Measurements from ENCODE around the gene CHKB. TPM values are rescaled to one million over a fixed set of nuclear protein-coding genes. Genes with fewer than 3 reads are reported as not detected.
A peak's percentile ranks its signal among the peaks of the same experiment; 100 is the strongest.
"Not testable (repeated sequence)": the region's sequence is repeated elsewhere in the genome, so short reads cannot be mapped to it uniquely, and the experiment has no call there.

CHKB gene
- total RNA-seq, 4 donors from 2014 or later: 13.5 to 75.6 (median 55.2) TPM

GRCh38 chr22:50540381-50540780 is 42.3 kb downstream of the CHKB start:
- DNase-seq: no peak
- Histone ChIP-seq H3K4me3 (no peak overlapping the region), H3K27me3 (no peaks in the 10 kb centered on the region), H3K36me3 (no peaks in the 10 kb centered on the region), H3K9me3 (no peaks in the 10 kb centered on the region), H3K27ac (peak overlapping the region in 1 of 2 donors; percentile 93), H3K4me1 (no peaks in the 10 kb centered on the region)
- TF ChIP-seq CTCF (IDR thresholded peaks at IDR 0.05): no peak
- no peak for TF ChIP-seq POLR2A (IDR thresholded peaks at IDR 0.05)
- intact Hi-C loops (cut with DNase I; ENCODE audit: low total_unique reads): no loop called here

- intact Hi-C loops (cut with DNase I; ENCODE audit: low total_unique reads): no loop called here
- Histone ChIP-seq H3K27ac (no peak overlapping the region), H3K36me3 (no peaks in the 10 kb centered on the region), H3K4me3 (no peak overlapping the region), H3K4me1 (no peaks in the 10 kb centered on the region), H3K9me3 (no peaks in the 10 kb centered on the region), H3K27me3 (peaks cover under 1 to 2% of the 10 kb centered on the region in 2 donors)
- no peak for DNase-seq
- TF ChIP-seq CTCF (IDR thresholded peaks at IDR 0.05) (no peak), POLR2A (IDR thresholded peaks at IDR 0.05) (no peak)
These were observed 44.9 kb downstream of the CHKB start for GRCh38 chr22:50537765-50538164.

GRCh38 chr22:50536226-50536625 is 46.4 kb downstream of the CHKB start:
- Histone ChIP-seq H3K27me3 (peaks cover 4 to 8% of the 10 kb centered on the region in 2 donors), H3K27ac (no peak overlapping the region), H3K4me3 (no peak overlapping the region), H3K36me3 (no peaks in the 10 kb centered on the region), H3K9me3 (no peaks in the 10 kb centered on the region), H3K4me1 (peaks cover 0 to 2% of the 10 kb centered on the region in 2 donors)
- TF ChIP-seq CTCF (IDR thresholded peaks at IDR 0.05): no peak
- TF ChIP-seq POLR2A (IDR thresholded peaks at IDR 0.05): no peak
- no peak for DNase-seq
- intact Hi-C loops (cut with DNase I; ENCODE audit: low total_unique reads): no loop called here

GRCh38 chr22:50535113-50535512 is 47.5 kb downstream of the CHKB start:
- Histone ChIP-seq H3K4me3 (no peak overlapping the region), H3K36me3 (no peaks in the 10 kb centered on the region), H3K9me3 (no peaks in the 10 kb centered on the region), H3K27me3 (peaks cover 4 to 18% of the 10 kb centered on the region in 2 donors), H3K27ac (no peak overlapping the region), H3K4me1 (peaks cover 0 to 11% of the 10 kb centered on the region in 2 donors)
- no peak for DNase-seq
- TF ChIP-seq CTCF (IDR thresholded peaks at IDR 0.05) (no peak), POLR2A (IDR thresholded peaks at IDR 0.05) (no peak)
- intact Hi-C loops (cut with DNase I; ENCODE audit: low total_unique reads): no loop called here

- DNase-seq; H3K27ac ChIP-seq; H3K36me3 ChIP-seq; H3K9me3 ChIP-seq; H3K4me3 ChIP-seq; intact Hi-C loops (cut with DNase I; ENCODE audit: low total_unique reads): not testable (repeated sequence)
- Histone ChIP-seq H3K27me3 (peaks cover 4 to 24% of the 10 kb centered on the region in 2 donors), H3K4me1 (peaks cover 0 to 11% of the 10 kb centered on the region in 2 donors)
These were observed 48.6 kb downstream of the CHKB start for GRCh38 chr22:50533856-50534711.
